B cell (primary cell): ENCODE results near the gene BEX4. TPM values are rescaled to one million over a fixed set of nuclear protein-coding genes. Genes with fewer than 3 reads are reported as not detected.

Experiments used
- ATAC-seq: fragments of 200-7000 bp; cut with Tn5 transposase; one replicate; pipeline ENCODE4 v1.10.0; 2021; ENCODE audit warnings: low read depth, mild to moderate bottlenecking, moderate number of reproducible peaks, moderate library complexity
- CTCF ChIA-PET: fragments of 350-600 bp; sonication (Branson Sonifier 250); formaldehyde crosslinking; loops from one replicate; lab custom pipeline; 2021; ENCODE audit warnings: antibody characterized with exemption, inconsistent platforms; lab: Charles Lee
- POLR2A ChIA-PET: fragments of 350-600 bp; sonication (Branson Sonifier 250); formaldehyde crosslinking; loops from one replicate; lab custom pipeline; 2021; ENCODE audit warnings: antibody characterized with exemption; lab: Charles Lee
- DNase-seq: peaks from one replicate; pipeline ENCODE4 v3.0.0; 2013
- H2AFZ ChIP-seq: 2 replicates; pipeline ENCODE4 v1.6.1; 2012; ENCODE audit warnings: mild to moderate bottlenecking, low read depth, low read length; ENCODE audit not compliant: insufficient read depth, poor library complexity, severe bottlenecking
- H3K27ac ChIP-seq, 2 donors: 1 replicate in 1 of 2; 2 replicates in 1 of 2; pipeline ENCODE4 v1.5.1; 2012 to 2013; ENCODE audit warnings: low read length in 2 of 2, mild to moderate bottlenecking in 2 of 2, moderate library complexity in 1 of 2
- H3K27me3 ChIP-seq, 4 experiments: fragments of 200-600 bp in 1 of 4; sonication (generic) in 1 of 4; replicated peaks in 1 of 4; 1 replicate in 2 of 4; 2 replicates in 2 of 4; pipeline versions ENCODE4 v1.6.1 to v1.7.0; 2013 to 2016; ENCODE audit warnings: low read length in 3 of 4, mild to moderate bottlenecking in 2 of 4, mixed read lengths in 1 of 4, moderate library complexity in 1 of 4; ENCODE audit not compliant: insufficient read depth in 4 of 4, control insufficient read depth in 3 of 4; ENCODE audit errors: control extremely low read depth in 1 of 4
- H3K36me3 ChIP-seq, 2 experiments: replicated peaks in 1 of 2; 1 replicate in 1 of 2; 2 replicates in 1 of 2; pipeline versions ENCODE4 v1.6.1 to v1.7.1; 2013; ENCODE audit warnings: low read length in 1 of 2; ENCODE audit not compliant: insufficient read depth in 2 of 2, control insufficient read depth in 1 of 2; ENCODE audit errors: control extremely low read depth in 1 of 2, extremely low read depth in 1 of 2
- H3K4me1 ChIP-seq, 2 donors: fragments of 200-600 bp in 1 of 2; sonication (generic) in 1 of 2; 1 replicate in 1 of 2; 2 replicates in 1 of 2; pipeline versions ENCODE4 v1.5.1 to v1.6.1; 2013 to 2017; ENCODE audit warnings: low read length in 2 of 2; ENCODE audit not compliant: control insufficient read depth in 2 of 2, insufficient read depth in 2 of 2
- H3K4me2 ChIP-seq: replicated peaks from 2 replicates; pipeline ENCODE3; 2012; ENCODE audit warnings: mild to moderate bottlenecking, low read depth, low read length; ENCODE audit not compliant: poor library complexity, severe bottlenecking
- H3K4me3 ChIP-seq, 5 experiments: fragments of 200-600 bp in 1 of 5; sonication (generic) in 1 of 5; 1 replicate in 3 of 5; 2 replicates in 2 of 5; pipeline versions ENCODE4 v1.5.1 to v1.7.0; 2011 to 2016; ENCODE audit warnings: low read length in 4 of 5, mild to moderate bottlenecking in 4 of 5, low read depth in 2 of 5, control low read depth in 1 of 5, moderate library complexity in 1 of 5; ENCODE audit not compliant: insufficient read depth in 1 of 5; ENCODE audit errors: control extremely low read depth in 1 of 5, extremely low read depth in 1 of 5
- H3K79me2 ChIP-seq: fragments of 200-600 bp; sonication (generic); one replicate; pipeline ENCODE4 v1.6.0; 2016; ENCODE audit warnings: low read length; ENCODE audit not compliant: control insufficient read depth, insufficient read depth
- H3K9ac ChIP-seq: fragments of 200-600 bp; sonication (generic); 2 replicates; pipeline ENCODE4 v1.6.1; 2017; ENCODE audit warnings: mild to moderate bottlenecking, low read length, moderate library complexity
- H3K9me3 ChIP-seq, 3 donors: one replicate each; pipeline versions ENCODE4 v1.6.1 to v1.7.1; 2013; ENCODE audit warnings: low read length in 2 of 3; ENCODE audit not compliant: control insufficient read depth in 2 of 3, insufficient read depth in 1 of 3; ENCODE audit errors: control extremely low read depth in 1 of 3
- H4K20me1 ChIP-seq: 2 replicates; pipeline ENCODE4 v1.6.0; 2012; ENCODE audit warnings: mild to moderate bottlenecking, low read length; ENCODE audit not compliant: insufficient read depth, control insufficient read depth, poor library complexity, severe bottlenecking
- H3K27ac Mint-ChIP-seq: one replicate; pipeline ENCODE4 v1.8.0; 2021; ENCODE audit warnings: mixed read lengths
- H3K27me3 Mint-ChIP-seq: one replicate; pipeline ENCODE4 v1.8.0; 2021; ENCODE audit warnings: mixed read lengths
- H3K4me1 Mint-ChIP-seq: one replicate; pipeline ENCODE4 v1.8.0; 2021; ENCODE audit warnings: mixed read lengths
- H3K4me3 Mint-ChIP-seq: one replicate; pipeline ENCODE4 v1.8.0; 2021; ENCODE audit warnings: mixed read lengths
- H3K9me3 Mint-ChIP-seq: one replicate; pipeline ENCODE4 v1.8.0; 2022; ENCODE audit warnings: mixed read lengths; ENCODE audit not compliant: insufficient read depth
- EZH2 ChIP-seq: IDR thresholded peaks from 2 replicates; pipeline ENCODE4 v1.6.1; 2012; ENCODE audit warnings: borderline replicate concordance, low read depth, mild to moderate bottlenecking, moderate library complexity, low read length; ENCODE audit not compliant: insufficient read depth, poor library complexity, severe bottlenecking
- WGBS: methylation state at CpG from one replicate; pipeline ENCODE4 v1.1.5; 2013; ENCODE audit warnings: missing lambda C conversion rate; ENCODE audit not compliant: insufficient coverage; 5-methylcytosine and 5-hydroxymethylcytosine counted together
- intact Hi-C: fragments of 100-400 bp; cut with micrococcal nuclease; formaldehyde crosslinking; loops from one replicate; pipeline ENCODE4 v1.10.0; 2022
- polyA plus RNA-seq: library from polyadenylated mRNA; depleted of rRNA; stranded (reverse); fragments of >200 nt; gene quantifications from 2 replicates; pipeline ENCODE4 v1.2.3, GENCODE V29; 2012
- total RNA-seq, 2 donors: library from RNA; stranded (reverse); fragments of 120-200 nt in 1 of 2; gene quantifications; 1 replicate in 1 of 2; 2 replicates in 1 of 2; pipeline versions ENCODE4 v1.2.3 to v1.2.4, GENCODE V29; 2013 to 2022
- TF ChIP-seq, protein P1 (sequence below): fragments of 200-600 bp; IDR thresholded peaks from one replicate; pipeline ENCODE4 v1.8.0; 2022; ENCODE audit warnings: antibody characterized with exemption, mild to moderate bottlenecking

The BEX4 gene
- total and polyA plus RNA-seq, 2 donors (not counting 1 experiment from before 2014, with no cell fraction given) = 19.8 to 32.1 TPM

DNA sequence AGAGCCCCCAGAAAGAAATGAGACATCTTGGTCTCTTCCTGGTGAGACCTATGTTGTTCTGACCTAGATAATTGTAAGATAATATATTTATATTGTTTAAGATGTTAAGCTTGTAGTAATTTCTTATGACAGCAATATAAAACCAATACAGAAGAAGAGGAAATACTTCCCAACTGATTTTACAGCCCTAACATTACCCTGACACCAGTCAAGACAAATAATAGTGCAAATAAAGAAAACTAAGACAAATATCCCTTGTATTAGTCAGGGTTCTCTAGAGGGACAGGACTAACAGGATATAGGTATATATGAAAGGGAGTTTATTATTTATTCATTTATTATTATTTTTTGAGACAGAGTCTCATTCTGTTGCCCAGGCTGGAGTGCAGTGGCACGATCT, 21.4 kb downstream of the BEX4 start:
- Mint-ChIP-seq H3K4me3 (no peak overlapping the region), H3K9me3 (no peaks in the 10 kb centered on the region), H3K4me1 (no peaks in the 10 kb centered on the region), H3K27ac (no peak overlapping the region), H3K27me3 (peaks cover 2% of the 10 kb centered on the region)
- DNase-seq (no peak), ATAC-seq (no peak)
- H3K27me3 ChIP-seq = no peaks in the 10 kb centered on the region
- H3K4me3 ChIP-seq = no peak overlapping the region
- CTCF ChIA-PET = no interaction called here
- POLR2A ChIA-PET = no interaction called here
- H3K36me3 ChIP-seq = no peaks in the 10 kb centered on the region
- H2AFZ ChIP-seq = no peak overlapping the region
- WGBS = no CpG with 5 or more reads among the region's 1 CpG
- H3K4me1 ChIP-seq = no peaks in the 10 kb centered on the region
- H4K20me1 ChIP-seq = no peaks in the 10 kb centered on the region
- no peaks in the 10 kb centered on the region for H3K9me3 ChIP-seq
- H3K79me2 ChIP-seq = no peaks in the 10 kb centered on the region
- H3K9ac ChIP-seq = no peak overlapping the region
- intact Hi-C loops = no loop called here
- H3K4me2 ChIP-seq = no peak overlapping the region
- no peak for TF ChIP-seq EZH2
- TF ChIP-seq, protein P1, sequence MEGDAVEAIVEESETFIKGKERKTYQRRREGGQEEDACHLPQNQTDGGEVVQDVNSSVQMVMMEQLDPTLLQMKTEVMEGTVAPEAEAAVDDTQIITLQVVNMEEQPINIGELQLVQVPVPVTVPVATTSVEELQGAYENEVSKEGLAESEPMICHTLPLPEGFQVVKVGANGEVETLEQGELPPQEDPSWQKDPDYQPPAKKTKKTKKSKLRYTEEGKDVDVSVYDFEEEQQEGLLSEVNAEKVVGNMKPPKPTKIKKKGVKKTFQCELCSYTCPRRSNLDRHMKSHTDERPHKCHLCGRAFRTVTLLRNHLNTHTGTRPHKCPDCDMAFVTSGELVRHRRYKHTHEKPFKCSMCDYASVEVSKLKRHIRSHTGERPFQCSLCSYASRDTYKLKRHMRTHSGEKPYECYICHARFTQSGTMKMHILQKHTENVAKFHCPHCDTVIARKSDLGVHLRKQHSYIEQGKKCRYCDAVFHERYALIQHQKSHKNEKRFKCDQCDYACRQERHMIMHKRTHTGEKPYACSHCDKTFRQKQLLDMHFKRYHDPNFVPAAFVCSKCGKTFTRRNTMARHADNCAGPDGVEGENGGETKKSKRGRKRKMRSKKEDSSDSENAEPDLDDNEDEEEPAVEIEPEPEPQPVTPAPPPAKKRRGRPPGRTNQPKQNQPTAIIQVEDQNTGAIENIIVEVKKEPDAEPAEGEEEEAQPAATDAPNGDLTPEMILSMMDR = no peak
- no peak overlapping the region for H3K27ac ChIP-seq

DNA sequence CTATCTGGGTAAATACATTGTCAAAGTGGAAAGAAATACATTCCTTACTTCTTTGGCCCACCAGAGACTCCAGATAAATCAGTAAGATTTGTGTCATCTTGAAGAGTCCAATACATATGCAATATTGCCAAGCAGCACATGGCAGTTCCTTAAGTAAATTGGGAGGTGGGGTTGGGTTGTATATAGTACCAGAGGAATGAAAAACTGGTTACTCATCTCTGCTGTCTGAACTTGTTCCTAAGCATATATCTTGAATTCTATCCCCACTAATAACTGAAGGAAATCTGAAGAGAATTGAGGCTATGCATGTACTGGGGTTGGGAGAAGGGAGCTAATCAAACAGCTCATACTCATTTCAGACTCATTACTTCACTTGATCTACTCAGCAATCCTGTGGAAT, 25.2 kb downstream of the BEX4 start:
- H3K27ac ChIP-seq = no peak overlapping the region
- H4K20me1 ChIP-seq = no peaks in the 10 kb centered on the region
- ChIA-PET CTCF (no interaction called here), POLR2A (no interaction called here)
- H3K4me1 Mint-ChIP-seq = no peaks in the 10 kb centered on the region
- H3K4me2 ChIP-seq = no peak overlapping the region
- DNase-seq = no peak
- no peaks in the 10 kb centered on the region for H3K9me3 ChIP-seq
- TF ChIP-seq, protein P1 = no peak
- no peak for TF ChIP-seq EZH2
- H2AFZ ChIP-seq = no peak overlapping the region
- H3K27me3 ChIP-seq = no peaks in the 10 kb centered on the region
- H3K27me3 Mint-ChIP-seq = peaks cover 10% of the 10 kb centered on the region
- H3K36me3 ChIP-seq = no peaks in the 10 kb centered on the region
- intact Hi-C loops = no loop called here
- no peaks in the 10 kb centered on the region for H3K9me3 Mint-ChIP-seq
- no peak overlapping the region for H3K4me3 ChIP-seq
- H3K79me2 ChIP-seq = no peaks in the 10 kb centered on the region
- no peak overlapping the region for H3K9ac ChIP-seq
- no peak overlapping the region for H3K27ac Mint-ChIP-seq
- H3K4me3 Mint-ChIP-seq = no peak overlapping the region
- H3K4me1 ChIP-seq = no peaks in the 10 kb centered on the region
- no peak for ATAC-seq
